ENCODE results near the gene ZFAND3. TPM values are rescaled to one million over a fixed set of nuclear protein-coding genes. Genes with fewer than 3 reads are reported as not detected.

ZFAND3 gene
- total and polyA plus RNA-seq, 2 experiments from 2014 or later: 16.9 to 28.2 TPM

DNA sequence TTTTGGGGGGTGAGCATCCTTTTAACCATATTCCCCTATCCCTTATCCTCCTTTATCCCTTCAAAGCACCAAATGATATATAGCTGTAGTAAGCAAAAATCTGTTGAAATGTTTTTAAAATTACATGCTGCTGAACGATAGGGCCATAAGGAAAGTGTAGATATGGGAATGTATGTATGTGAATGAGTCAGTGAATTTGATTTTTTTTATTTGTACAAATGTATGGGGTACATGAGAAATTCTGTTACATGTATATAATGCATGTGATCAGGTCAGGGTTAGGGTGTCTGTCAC is 327.2 kb downstream of the ZFAND3 start:
- TF ChIP-seq, protein P1, sequence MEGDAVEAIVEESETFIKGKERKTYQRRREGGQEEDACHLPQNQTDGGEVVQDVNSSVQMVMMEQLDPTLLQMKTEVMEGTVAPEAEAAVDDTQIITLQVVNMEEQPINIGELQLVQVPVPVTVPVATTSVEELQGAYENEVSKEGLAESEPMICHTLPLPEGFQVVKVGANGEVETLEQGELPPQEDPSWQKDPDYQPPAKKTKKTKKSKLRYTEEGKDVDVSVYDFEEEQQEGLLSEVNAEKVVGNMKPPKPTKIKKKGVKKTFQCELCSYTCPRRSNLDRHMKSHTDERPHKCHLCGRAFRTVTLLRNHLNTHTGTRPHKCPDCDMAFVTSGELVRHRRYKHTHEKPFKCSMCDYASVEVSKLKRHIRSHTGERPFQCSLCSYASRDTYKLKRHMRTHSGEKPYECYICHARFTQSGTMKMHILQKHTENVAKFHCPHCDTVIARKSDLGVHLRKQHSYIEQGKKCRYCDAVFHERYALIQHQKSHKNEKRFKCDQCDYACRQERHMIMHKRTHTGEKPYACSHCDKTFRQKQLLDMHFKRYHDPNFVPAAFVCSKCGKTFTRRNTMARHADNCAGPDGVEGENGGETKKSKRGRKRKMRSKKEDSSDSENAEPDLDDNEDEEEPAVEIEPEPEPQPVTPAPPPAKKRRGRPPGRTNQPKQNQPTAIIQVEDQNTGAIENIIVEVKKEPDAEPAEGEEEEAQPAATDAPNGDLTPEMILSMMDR (conservative IDR thresholded peaks at IDR 0.05; ENCODE audit: low read depth in 2 of 2): no peak
- no peak for TF ChIP-seq POLR2AphosphoS5 (IDR thresholded peaks at IDR 0.05; ENCODE audit: low read depth)
- Mint-ChIP-seq H3K36me3 (ENCODE audit: low read depth) (no peaks in the 10 kb centered on the region), H3K9me3 (no peaks in the 10 kb centered on the region), H3K4me1 (peaks cover 64% of the 10 kb centered on the region), H3K27ac (no peak overlapping the region), H3K4me3 (no peak overlapping the region), H3K27me3 (ENCODE audit: insufficient read depth, low read depth, poor library complexity) (peaks cover 8% of the 10 kb centered on the region)
- Histone ChIP-seq H3K4me1 (ENCODE audit: insufficient read depth) (peaks cover 26% of the 10 kb centered on the region), H3F3A (replicated peaks; ENCODE audit: low read depth) (no peaks in the 10 kb centered on the region), H3K27me3 (ENCODE audit: insufficient read depth) (no peaks in the 10 kb centered on the region), H2AFZ (no peak overlapping the region), H3K4me3 (no peak overlapping the region), H3K36me3 (ENCODE audit: insufficient read depth) (no peaks in the 10 kb centered on the region), H3K4me2 (no peak overlapping the region), H4K20me1 (replicated peaks; ENCODE audit: insufficient read depth) (peaks cover 3% of the 10 kb centered on the region; the same call in 1 of the 2 replicates), H3K9me2 (ENCODE audit: insufficient read depth) (no peaks in the 10 kb centered on the region), H3K79me2 (replicated peaks; ENCODE audit: insufficient read depth) (peaks cover 10% of the 10 kb centered on the region; the same call in 1 of the 2 replicates), H3K27ac (ENCODE audit: low read depth) (no peak overlapping the region)
- ATAC-seq (no peak), DNase-seq (ENCODE audit: low spot score) (no peak)

DNA sequence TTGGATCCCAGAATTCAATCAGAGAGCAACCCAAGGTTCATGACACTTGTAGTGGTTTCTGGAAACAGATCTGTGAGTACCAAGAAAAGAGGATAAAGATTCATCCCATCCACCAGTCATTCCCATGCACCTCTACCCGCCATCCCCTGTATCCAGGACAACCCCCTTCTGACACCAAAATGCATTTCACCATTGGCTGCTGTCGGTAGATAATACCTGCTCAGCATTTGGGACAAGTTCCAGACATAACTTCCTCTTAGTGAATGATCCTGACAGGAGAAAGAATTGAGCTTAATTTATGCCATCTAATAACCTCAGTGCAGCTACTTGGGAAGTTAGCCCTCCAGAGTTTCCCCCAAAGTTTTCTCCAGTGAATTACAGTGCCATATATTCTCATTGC is 329.1 kb downstream of the ZFAND3 start:
- no peak overlapping the region for H3K4me2 ChIP-seq
- Mint-ChIP-seq H3K4me1 (peaks cover 55% of the 10 kb centered on the region), H3K4me3 (no peak overlapping the region), H3K27ac (no peak overlapping the region), H3K36me3 (ENCODE audit: low read depth) (no peaks in the 10 kb centered on the region), H3K9me3 (no peaks in the 10 kb centered on the region), H3K27me3 (ENCODE audit: insufficient read depth, low read depth, poor library complexity) (peaks cover 6% of the 10 kb centered on the region)
- peaks cover 10% of the 10 kb centered on the region; the same call in 1 of the 2 replicates for H3K79me2 ChIP-seq (replicated peaks; ENCODE audit: insufficient read depth)
- peaks cover 26% of the 10 kb centered on the region for H3K4me1 ChIP-seq (ENCODE audit: insufficient read depth)
- H2AFZ ChIP-seq: no peak overlapping the region
- H3F3A ChIP-seq (replicated peaks; ENCODE audit: low read depth): no peaks in the 10 kb centered on the region
- ATAC-seq (no peak), DNase-seq (ENCODE audit: low spot score) (no peak)
- H3K4me3 ChIP-seq: no peak overlapping the region
- no peaks in the 10 kb centered on the region for H3K9me2 ChIP-seq (ENCODE audit: insufficient read depth)
- H4K20me1 ChIP-seq (replicated peaks; ENCODE audit: insufficient read depth): 0 out of 2 replicates have a peak, but pooled peaks cover 3% of the 10 kb centered on the region
- no peak for TF ChIP-seq ZNF462 (CRISPR knock-in tag; IDR thresholded peaks at IDR 0.05)
- no peak for TF ChIP-seq CREB1 (CRISPR knock-in tag; IDR thresholded peaks at IDR 0.05; ENCODE audit: low read depth)
- H3K27ac ChIP-seq (ENCODE audit: low read depth): no peak overlapping the region
- no peaks in the 10 kb centered on the region for H3K27me3 ChIP-seq (ENCODE audit: insufficient read depth)
- H3K36me3 ChIP-seq (ENCODE audit: insufficient read depth): no peaks in the 10 kb centered on the region

All from GM23338 (cell line).